Measurements from ENCODE around the gene KCNK16.
"Not testable (repeated sequence)": the region's sequence is repeated elsewhere in the genome, so short reads cannot be mapped to it uniquely, and the experiment has no call there.

The KCNK16 gene

DNA sequence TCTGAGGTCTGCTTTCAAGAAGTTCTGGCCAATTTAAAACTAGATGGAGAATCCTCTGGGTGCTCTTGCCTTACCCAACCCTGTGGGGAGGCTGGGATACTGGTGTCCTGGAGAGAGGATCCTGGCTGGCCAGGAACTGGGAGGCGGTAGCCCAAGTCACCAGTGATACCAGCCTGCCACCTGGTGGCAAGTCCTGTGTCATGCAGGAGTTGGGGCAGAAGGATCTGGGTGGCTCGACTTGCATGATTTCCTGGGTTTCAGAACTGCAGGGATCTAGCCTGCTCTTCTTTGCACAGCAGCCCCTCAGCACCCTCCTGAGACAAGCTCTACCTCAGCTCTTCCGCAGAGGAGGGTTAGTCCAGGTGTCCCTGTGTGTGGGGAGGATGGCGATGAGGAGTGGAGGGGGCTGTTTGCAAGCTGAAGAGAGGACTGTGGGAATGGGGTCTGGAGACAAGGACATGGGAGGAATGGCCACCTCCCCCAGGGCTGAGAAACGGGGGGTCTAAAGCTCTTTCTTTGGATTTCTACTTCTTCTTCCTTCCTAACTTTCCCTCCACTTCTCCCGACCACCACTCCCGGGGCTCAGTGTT lies 12.5 kb downstream of the KCNK16 start:
- DNase-seq (ENCODE audit: low read depth, low spot score) = peak; percentile 31

GRCh38 chr6:39307462-39307861 lies 15.0 kb downstream of the KCNK16 start:
- DNase-seq (ENCODE audit: low read depth, low spot score) = no peak

DNA sequence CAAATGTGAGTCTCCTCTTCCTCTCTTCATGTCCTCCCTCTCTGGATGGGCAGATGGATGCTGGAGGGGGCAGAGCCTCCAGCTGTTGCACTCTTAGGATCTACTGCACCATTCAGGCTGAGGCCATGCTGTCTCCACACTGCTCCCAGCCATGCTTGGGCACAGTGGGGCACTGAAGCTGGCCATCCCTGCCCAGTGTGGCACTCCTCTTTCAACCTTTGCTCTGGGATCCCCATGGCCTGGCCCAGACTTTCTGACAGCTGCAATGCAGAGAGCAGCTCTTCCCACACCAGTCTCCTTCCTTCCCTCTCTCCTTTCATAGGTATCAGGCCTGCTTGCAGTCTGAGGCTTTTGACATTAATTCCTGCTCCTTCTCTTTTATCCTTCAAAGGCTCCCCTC lies 17.6 kb downstream of the KCNK16 start:
- no peak for DNase-seq (ENCODE audit: low read depth, low spot score)

GRCh38 chr6:39303425-39304153 lies 18.9 kb downstream of the KCNK16 start:
- DNase-seq (ENCODE audit: low read depth, low spot score) = no peak

DNA sequence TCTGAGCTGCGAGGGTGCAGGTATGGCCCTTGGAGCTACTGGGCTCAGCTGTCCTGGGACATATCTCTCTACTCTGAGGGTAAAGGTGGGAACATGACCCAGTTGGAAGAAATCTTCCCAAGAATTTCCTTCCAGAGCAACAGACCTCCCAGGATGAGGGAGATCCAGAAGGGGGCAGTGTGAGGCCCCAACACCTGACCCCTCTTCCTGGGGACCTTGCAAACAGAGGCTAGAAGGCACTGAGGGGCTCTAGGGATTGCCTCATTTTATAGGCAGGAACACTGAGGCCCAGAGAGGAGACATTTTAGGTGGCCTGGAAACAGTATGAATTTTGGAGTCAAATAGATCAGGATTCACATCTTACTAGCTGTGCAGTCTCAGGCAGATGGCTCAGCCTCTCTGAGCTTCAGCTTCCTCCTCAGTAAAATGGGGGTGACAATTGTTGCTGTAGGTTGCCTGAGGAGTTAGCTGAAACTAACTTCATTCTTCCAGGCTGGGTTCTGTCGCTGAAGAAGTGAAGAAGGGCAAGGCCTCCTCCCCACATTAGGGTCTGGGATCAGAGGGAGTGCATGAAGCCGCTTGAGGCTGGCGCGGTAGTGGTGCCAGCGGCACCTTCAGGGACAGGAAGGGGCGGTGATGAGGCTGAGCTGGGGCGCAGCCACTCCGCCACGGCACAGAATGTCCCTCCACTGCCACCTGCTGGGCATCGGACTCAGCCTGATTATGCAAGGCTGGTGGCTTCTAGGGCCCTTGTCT lies 19.7 kb downstream of the KCNK16 start:
- peak; percentile 10 for DNase-seq (ENCODE audit: low read depth, low spot score)

- no peak for DNase-seq (ENCODE audit: low read depth, low spot score)
Measured at GRCh38 chr6:39302011-39302410, 20.5 kb downstream of the KCNK16 start.

- DNase-seq (ENCODE audit: low read depth, low spot score) = no peak
Measured at GRCh38 chr6:39301606-39302005, 20.9 kb downstream of the KCNK16 start.

DNA sequence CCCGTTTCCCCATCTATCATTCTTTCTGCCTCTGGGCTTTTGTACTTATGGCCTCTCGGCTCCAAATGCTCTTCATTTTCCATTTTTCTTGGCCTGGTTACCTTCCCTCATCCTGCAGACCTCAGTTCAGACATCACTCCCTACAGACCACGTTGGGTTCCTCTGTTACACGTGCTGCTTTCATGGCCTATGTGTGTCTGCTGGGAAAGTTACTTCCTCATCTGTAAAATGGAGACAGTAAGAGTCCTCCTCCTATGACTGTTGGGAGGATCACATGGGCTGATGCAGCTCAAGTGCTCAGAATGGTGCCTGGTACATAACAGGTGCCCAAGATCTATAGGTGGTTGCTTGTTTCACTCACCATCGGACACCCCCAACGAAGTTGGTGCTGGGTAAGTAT lies 21.8 kb downstream of the KCNK16 start:
- DNase-seq (ENCODE audit: low read depth, low spot score) = no peak

DNA sequence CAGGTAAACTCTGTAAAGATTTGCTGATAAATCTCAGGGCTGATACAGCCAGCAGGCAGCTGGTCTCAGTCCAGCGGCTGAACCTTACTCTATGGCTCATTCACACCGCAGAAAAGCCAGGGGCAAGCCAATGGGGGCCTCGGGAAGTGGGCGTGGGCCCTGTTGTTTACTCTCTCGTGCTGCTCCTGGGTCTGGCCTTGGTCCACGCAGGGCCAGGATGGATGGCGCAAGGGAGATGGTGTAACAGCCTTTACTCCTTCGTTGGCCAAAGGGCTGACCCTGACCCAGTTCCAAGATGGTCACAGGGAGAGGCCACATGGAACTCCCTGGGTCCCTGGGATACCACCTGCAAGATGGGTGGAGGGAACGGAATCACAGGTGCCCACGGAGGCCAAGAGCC lies 24.4 kb downstream of the KCNK16 start:
- DNase-seq (ENCODE audit: low read depth, low spot score) = no peak

DNA sequence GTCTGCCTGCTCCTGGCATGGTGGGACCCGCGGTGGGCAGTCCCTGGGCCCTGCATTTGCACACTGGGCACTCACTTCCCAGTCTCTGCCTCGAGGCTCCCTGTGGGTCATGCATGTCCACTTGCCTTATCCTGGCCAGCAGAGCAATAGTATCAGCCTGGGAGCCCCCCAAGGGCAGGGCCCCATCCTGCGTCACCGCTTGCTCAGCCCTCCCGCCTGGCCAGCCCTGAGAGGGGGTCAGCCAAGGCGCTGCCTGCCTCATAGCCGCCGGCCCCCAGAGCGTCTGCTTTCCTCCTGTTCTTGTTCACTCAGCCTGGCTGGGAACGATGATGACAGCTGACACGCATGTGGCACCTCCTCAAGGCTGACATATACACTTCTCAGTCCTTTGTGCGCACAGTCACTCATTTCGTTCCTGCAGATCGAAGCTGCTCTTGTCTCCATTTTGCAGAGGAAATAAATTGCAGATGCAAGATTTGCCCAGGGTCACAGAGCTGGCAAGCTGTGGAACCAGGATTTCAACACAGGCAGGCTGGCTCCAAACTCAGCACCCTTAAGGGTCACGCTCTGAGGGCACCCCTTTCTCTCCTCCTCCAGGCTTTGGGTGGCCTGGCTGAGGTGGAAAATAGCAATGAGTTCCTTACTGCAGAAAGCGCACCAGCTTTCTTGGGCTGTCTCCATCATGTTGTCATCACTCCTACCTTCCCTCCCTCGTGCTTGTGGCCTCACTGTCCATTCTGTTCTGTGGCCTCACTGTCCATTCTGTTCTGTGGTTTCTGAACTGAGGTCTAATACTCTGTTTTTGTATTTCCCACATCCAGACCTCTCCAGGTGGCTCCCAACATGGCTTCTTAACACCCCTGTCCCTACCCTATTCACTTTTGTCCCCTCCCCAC lies 25.5 kb downstream of the KCNK16 start:
- no peak for DNase-seq (ENCODE audit: low read depth, low spot score)

DNA sequence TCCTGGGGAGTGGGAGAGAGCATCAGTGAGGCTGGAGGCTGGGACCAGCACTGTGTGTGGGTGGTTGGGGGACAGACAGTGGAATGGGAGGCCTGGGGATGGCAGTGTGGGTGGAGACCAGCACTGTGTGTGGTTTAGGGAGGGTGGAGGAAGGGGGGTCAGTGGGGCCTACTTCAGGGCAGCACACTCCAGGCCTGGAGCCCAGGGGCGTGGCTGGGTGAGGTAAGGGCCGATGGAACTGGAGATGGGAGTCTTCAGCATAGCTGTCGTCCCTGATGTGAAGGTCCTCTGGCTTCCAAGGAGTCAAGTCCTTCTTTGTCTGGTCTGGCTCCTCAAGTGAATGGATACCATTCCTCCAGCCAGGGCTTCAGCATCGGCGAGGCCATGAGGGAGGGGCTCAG lies 26.9 kb downstream of the KCNK16 start:
- DNase-seq (ENCODE audit: low read depth, low spot score) = no peak

GRCh38 chr6:39294899-39295298 lies 27.6 kb downstream of the KCNK16 start:
- no peak for DNase-seq (ENCODE audit: low read depth, low spot score)

GRCh38 chr6:39294133-39294532 lies 28.4 kb downstream of the KCNK16 start:
- DNase-seq (ENCODE audit: low read depth, low spot score) = no peak

DNA sequence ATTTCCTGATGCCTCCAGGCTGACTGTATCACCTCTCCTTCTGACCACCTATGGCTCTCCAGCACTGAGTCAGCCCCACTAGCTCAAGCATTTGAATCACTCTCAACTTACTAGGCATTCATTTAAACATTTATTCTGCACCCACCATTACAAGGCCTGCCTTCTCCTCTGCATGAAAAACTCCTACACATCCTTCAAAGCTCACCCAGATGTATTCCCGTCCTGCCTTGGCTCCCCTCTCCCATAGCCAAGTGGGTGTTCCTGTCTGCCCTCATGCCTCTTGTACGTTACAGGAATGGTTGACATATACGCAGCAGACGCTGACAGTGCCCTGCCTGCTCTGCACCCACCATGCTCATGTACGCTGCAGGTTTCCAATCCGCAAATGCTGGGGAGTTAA lies 29.9 kb downstream of the KCNK16 start:
- no peak for DNase-seq (ENCODE audit: low read depth, low spot score)

DNA sequence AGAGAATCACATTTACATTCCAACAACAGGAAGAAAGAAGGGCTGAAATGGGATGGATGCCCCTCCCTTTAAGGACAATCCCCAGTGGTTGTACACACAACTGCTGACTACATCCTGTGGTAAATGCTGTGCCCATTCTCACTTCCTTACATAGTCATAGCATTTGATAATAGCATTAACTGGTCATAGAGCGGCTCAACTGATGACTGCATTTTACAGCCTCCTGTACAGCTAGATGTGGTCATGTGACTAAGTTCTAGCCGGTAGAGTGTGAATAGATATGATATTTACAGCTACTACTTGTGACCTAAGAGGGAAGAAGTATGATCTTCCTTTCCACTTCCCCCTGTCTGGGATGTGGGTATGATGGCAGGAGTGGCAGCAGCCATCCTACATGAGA lies 33.0 kb downstream of the KCNK16 start:
- DNase-seq (ENCODE audit: low read depth, low spot score) = no peak

DNA sequence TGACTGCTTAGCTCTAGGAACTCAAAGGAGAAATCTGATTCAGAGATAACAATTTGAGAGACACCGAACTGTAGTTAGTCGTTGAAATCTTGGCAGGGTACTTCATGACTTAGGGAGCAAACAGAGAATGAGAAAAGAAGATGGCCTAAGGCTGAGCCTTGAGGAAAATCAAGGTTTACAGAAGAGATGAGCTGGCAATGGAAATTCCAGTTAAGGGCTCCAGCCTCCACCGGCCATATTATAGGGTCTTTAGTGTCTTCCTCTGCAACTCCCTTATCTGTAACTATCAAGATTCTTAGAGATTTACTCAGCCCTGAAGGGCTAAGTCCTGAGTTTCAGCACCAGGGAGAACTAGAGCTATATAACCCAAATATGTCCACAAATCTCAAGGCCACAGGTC lies 34.9 kb downstream of the KCNK16 start:
- DNase-seq (ENCODE audit: low read depth, low spot score) = no peak

GRCh38 chr6:39286596-39286995 lies 35.9 kb downstream of the KCNK16 start:
- not testable (repeated sequence) for DNase-seq (ENCODE audit: low read depth, low spot score)

DNA sequence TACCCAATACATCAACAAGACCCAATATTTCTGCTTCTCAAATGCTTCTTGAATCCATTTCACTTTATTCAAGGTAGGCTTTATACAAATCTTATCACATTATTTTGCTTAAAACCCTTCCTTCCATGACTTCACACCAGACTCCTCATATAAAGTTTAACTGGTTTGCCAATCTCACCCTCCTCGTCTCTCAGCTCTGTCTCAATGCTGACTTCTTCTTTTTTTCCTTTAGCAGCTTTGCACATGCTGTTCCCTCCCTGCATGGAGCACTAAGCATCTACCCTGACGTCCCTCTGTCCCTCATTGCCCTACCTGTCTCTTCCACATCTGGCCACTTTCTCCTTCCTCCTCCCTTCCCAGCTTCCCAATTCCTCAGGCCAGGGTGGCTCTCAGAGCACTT lies 39.7 kb downstream of the KCNK16 start:
- no peak for DNase-seq (ENCODE audit: low read depth, low spot score)

DNA sequence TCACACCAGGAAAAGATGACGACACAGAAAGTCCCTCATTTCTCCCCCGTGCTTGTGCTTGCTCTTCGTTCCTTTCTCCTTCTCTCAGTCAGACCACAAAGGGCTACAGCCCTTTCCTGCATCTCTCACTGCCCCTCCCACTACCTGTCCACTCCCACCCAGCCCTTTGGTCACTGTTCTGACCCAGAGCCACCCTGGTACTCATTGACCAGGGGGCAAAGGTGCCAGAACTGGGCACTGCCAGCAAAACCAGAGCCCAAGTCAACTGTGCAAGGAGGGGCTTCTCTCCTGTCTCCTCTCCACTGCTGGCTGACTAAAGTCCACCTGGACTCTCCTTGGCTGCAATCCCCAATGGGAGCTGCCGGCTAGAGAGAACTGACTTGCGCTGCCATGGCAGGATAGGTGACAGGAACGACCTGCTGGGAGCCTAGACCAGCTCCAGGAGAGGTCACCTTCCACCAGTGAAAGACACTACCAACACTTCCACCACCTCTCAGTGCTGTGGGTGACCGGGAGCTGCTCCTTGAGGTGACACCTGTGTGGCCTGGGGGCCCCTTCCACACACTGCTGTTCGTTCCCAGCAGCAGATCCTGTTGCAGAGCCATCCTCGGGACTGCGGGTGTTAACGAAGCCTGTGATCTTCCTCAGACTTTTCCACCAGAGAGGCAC lies 41.1 kb downstream of the KCNK16 start:
- DNase-seq (ENCODE audit: low read depth, low spot score) = no peak

- DNase-seq (ENCODE audit: low read depth, low spot score) = no peak
Measured at GRCh38 chr6:39280247-39280731, 42.2 kb downstream of the KCNK16 start.

- DNase-seq (ENCODE audit: low read depth, low spot score) = no peak
Measured at GRCh38 chr6:39279539-39279938, 43.0 kb downstream of the KCNK16 start.
